Kidney epithelial cell (primary cell): ENCODE data around the gene EIF2B2. TPM values are rescaled to one million over a fixed set of nuclear protein-coding genes. Genes with fewer than 3 reads are reported as not detected.

Experiments
- DNase-seq: peaks from one replicate; pipeline ENCODE4 v3.0.0-alpha.2; 2010; ENCODE audit warnings: low read depth
- H3K27me3 ChIP-seq: 2 replicates; pipeline ENCODE4 v1.6.0; 2011; ENCODE audit warnings: low read length; ENCODE audit not compliant: control insufficient read depth, insufficient read depth
- H3K36me3 ChIP-seq: 2 replicates; pipeline ENCODE4 v1.5.1; 2011; ENCODE audit warnings: low read length; ENCODE audit not compliant: control insufficient read depth, insufficient read depth
- H3K4me3 ChIP-seq: 2 replicates; pipeline ENCODE4 v1.5.1; 2011; ENCODE audit warnings: low read depth, mild to moderate bottlenecking, control low read depth, low read length
- CTCF ChIP-seq: IDR thresholded peaks from 2 replicates; pipeline ENCODE4 v1.5.1; 2011; ENCODE audit warnings: mild to moderate bottlenecking, moderate library complexity, low read length, control low read depth, inconsistent platforms; ENCODE audit not compliant: insufficient read depth, poor library complexity, severe bottlenecking
- total RNA-seq: library from RNA; depleted of rRNA; stranded (reverse); fragments of >200 nt; gene quantifications from 2 replicates; pipeline ENCODE4 v1.2.3, GENCODE V29; 2015

Gene EIF2B2
- total RNA-seq, 1 donor from 2014 or later, result 78.6 TPM

- no peak for DNase-seq
These were observed 6.5 kb downstream of the EIF2B2 start for GRCh38 chr14:75009176-75009575.

GRCh38 chr14:75010472-75011093, 7.9 kb downstream of the EIF2B2 start:
- no peaks in the 10 kb centered on the region for H3K36me3 ChIP-seq
- H3K4me3 ChIP-seq, result no peak overlapping the region
- no peak for TF ChIP-seq CTCF
- no peaks in the 10 kb centered on the region for H3K27me3 ChIP-seq
- DNase-seq, result no peak

More at GRCh38 chr14:75009176-75009575, 6.5 kb downstream of the EIF2B2 start:
- Histone ChIP-seq H3K36me3 (no peaks in the 10 kb centered on the region), H3K27me3 (no peaks in the 10 kb centered on the region), H3K4me3 (no peak overlapping the region)
- no peak for TF ChIP-seq CTCF

GRCh38 chr14:75011356-75011994, 8.8 kb downstream of the EIF2B2 start:
- TF ChIP-seq CTCF, result no peak
- no peaks in the 10 kb centered on the region for H3K27me3 ChIP-seq
- peak; percentile 48 for DNase-seq
- no peaks in the 10 kb centered on the region for H3K36me3 ChIP-seq
- H3K4me3 ChIP-seq, result no peak overlapping the region

GRCh38 chr14:75013290-75013689, 10.6 kb downstream of the EIF2B2 start:
- no peak for TF ChIP-seq CTCF
- Histone ChIP-seq H3K4me3 (no peak overlapping the region), H3K36me3 (no peaks in the 10 kb centered on the region), H3K27me3 (no peaks in the 10 kb centered on the region)
- no peak for DNase-seq

GRCh38 chr14:75015496-75015895, 12.8 kb downstream of the EIF2B2 start:
- H3K36me3 ChIP-seq, result no peaks in the 10 kb centered on the region
- no peak overlapping the region for H3K4me3 ChIP-seq

More at GRCh38 chr14:75015496-75015895, 12.8 kb downstream of the EIF2B2 start:
- TF ChIP-seq CTCF, result no peak
- DNase-seq, result no peak
- H3K27me3 ChIP-seq, result no peaks in the 10 kb centered on the region
